Endometrial microvascular endothelial cells (primary cell): ENCODE data around the gene DISP3. TPM values are rescaled to one million over a fixed set of nuclear protein-coding genes. Genes with fewer than 3 reads are reported as not detected.

Experiments
- in situ Hi-C: cut with HindIII; loops from 2 replicates; pipeline ENCODE4 v1.10.0; 2017; ENCODE audit warnings: low sequenced_read_pairs, low pct_unique_long_range_greater_than_20kb; ENCODE audit errors: inconsistent ontology term
- total RNA-seq: library from RNA; depleted of rRNA; stranded (reverse); fragments of >200 nt; gene quantifications from one replicate; pipeline ENCODE4 v1.2.3, GENCODE V29; 2015; ENCODE audit errors: inconsistent ontology term

DISP3 gene
- total RNA-seq, 1 donor from 2014 or later: 0.56 TPM

DNA sequence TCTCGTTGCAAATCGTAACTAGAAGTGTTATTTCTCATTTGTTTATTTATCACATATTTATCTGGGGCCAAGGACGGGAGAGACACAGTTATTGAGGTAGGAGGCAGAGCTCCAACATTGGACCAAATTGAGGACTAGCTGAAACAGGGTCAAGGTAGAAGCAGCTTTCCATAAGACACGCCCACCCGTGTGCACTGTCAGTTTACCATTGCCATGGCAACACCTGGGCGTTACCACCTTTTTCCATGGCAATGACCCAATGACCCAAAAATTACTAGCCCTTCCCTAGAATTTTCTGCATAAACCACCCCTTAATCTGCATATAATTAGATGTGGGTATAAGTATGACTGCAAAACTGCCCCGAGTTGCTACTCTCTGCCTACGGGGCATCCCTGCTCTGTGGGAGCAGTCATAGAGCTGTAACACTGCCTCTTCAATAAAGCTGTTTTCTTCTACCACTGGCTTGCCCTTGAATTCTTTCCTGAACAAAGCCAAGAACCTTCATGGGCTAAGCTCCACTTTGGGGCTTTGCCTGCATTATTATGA, 102.6 kb downstream of the DISP3 start:
- in situ Hi-C loops: no loop called here

DNA sequence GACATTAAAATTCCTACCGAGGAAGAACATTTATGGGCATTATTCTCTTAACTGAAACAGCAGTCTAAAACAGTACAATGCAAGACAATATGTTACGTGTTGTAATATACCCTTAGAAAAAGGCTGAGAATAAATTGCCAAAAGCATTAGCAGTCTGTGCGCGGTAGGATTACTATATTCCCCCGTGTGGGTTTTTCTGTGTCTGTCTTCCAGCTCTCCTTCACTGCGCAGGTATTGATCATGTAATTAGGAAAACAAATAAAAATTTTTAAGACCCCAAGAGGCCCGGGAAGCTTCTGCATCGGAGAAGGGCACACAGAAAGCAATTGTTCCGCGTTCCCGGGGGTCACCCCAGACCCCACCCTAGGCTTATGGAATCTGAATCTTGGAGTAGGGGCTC, 106.4 kb downstream of the DISP3 start:
- in situ Hi-C loops: no loop called here

Other genes with a start within 250 kb of the DISP3 start
- 49.7 TPM for gene MTOR, start 216.6 kb upstream of the DISP3 start, total RNA-seq
- gene UBIAD1, start 206.0 kb upstream of the DISP3 start, total RNA-seq: 15.4 TPM
- gene FBXO2, start 175.3 kb downstream of the DISP3 start, total RNA-seq: not detected
- gene FBXO44, start 175.7 kb downstream of the DISP3 start, total RNA-seq: 8.5 TPM
- 3.8 TPM for gene FBXO6, start 185.0 kb downstream of the DISP3 start, total RNA-seq
- gene MAD2L2, start 202.0 kb downstream of the DISP3 start, total RNA-seq: 43.9 TPM
- gene DRAXIN, start 212.6 kb downstream of the DISP3 start, total RNA-seq: not detected